GM04504 (cell line): ENCODE results near the gene P2RX1.
"Not testable (repeated sequence)": the region's sequence is repeated elsewhere in the genome, so short reads cannot be mapped to it uniquely, and the experiment has no call there.

Experiments used
- DNase-seq: peaks from one replicate; pipeline ENCODE4 v3.0.0-alpha.2; 2012; ENCODE audit warnings: low read depth

The P2RX1 gene

DNA sequence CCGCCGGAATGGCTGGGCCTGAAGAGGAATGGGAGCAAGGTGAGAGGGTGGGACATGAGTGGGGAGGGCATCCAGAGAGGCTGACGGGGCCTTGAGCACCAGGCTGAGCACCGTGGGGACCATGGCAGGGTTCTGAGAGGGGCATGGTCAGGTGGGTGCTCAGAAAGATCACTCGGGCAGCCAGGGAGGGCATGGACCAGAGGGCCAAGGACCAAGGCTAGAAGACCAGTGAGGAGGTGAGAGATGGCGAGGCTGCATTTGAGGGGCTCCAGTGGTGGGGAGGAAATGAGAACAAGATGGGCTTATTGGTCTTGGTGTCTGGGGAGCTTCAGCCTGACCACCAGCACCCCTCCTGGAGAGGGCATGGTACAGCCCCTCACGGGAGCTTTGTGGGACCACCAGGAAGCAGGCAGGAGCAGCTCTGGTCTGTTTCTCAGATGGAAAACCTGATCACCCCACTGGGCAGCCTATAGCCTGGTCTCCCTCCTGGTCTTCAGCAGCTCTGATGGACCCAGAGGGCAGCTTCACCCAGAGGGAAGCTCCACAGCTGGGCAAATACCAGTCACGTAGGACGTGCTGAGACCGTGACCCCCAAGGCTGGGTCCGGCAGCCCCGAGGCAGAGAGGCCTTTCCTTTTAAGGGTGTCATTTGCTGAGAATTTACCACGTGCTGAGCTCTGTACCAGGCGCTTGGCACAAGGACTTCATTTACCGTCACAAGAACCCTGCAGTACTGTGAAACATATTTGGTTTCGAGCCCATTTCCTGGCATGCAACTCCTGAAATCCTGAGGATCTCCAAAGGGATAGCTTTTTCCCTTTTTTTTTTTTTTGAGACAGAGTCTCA lies 58.8 kb downstream of the P2RX1 start:
- no peak for DNase-seq

GRCh38 chr17:3854204-3854603 lies 62.1 kb downstream of the P2RX1 start:
- DNase-seq = not testable (repeated sequence)

- DNase-seq = no peak
Measured at GRCh38 chr17:3852561-3852960, 63.7 kb downstream of the P2RX1 start.

GRCh38 chr17:3851461-3852100 lies 64.7 kb downstream of the P2RX1 start:
- DNase-seq = no peak

DNA sequence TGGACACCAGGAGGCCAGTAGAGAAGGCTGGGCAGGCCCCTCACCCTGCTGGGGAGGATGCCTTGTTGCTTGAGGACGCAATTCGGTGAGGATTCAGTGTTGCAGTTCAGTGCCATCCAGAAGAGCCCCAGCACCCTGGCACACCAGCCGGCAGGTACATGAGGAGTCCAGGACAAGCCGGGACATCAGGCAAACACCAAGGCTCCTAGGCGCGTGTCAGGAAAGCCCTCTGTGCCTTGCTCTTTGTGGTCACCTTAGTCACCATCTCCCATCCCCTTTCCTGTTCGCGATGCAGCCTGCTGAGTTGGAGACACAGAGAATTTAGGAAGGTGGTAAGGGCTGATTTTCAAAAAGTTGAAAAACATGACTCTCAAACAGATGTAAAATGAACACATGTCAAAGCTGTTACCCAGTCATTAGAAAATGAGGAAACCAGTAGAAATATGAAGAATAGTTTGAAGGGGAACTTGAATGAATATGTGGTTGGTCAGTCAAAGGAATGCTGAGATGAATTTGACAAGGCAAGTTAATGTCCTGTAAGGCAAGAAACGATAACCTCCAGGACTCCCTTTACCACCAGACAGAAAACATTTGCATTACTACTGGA lies 67.9 kb downstream of the P2RX1 start:
- no peak for DNase-seq

- DNase-seq = no peak
Measured at GRCh38 chr17:3847165-3847670, 69.0 kb downstream of the P2RX1 start.
